H9 (cell line): ENCODE data around the gene MYO18B. TPM values are rescaled to one million over a fixed set of nuclear protein-coding genes. Genes with fewer than 3 reads are reported as not detected.
A peak's percentile ranks its signal among the peaks of the same experiment; 100 is the strongest.

ENCODE experiments used
- DNase-seq: peaks from one replicate; pipeline ENCODE4 v3.0.0-alpha.2; 2017
- H2AFZ ChIP-seq: one replicate; pipeline ENCODE4 v1.6.1; 2013; ENCODE audit warnings: mild to moderate bottlenecking, low read length, control low read depth, moderate library complexity
- H2AK5ac ChIP-seq: 2 replicates; pipeline ENCODE4 v1.6.1; 2013; ENCODE audit warnings: low read length, control low read depth, mixed read lengths; ENCODE audit not compliant: insufficient read length
- H2BK120ac ChIP-seq: one replicate; pipeline ENCODE4 v1.6.1; 2013; ENCODE audit warnings: low read depth, mild to moderate bottlenecking, low read length, control low read depth, inconsistent platforms; ENCODE audit not compliant: poor library complexity, severe bottlenecking
- H2BK12ac ChIP-seq: 2 replicates; pipeline ENCODE4 v1.6.1; 2013; ENCODE audit warnings: low read length, control low read depth, mixed read lengths, low read depth; ENCODE audit not compliant: insufficient read length
- H2BK15ac ChIP-seq: 2 replicates; pipeline ENCODE4 v1.6.1; 2013; ENCODE audit warnings: low read depth, low read length, control low read depth
- H2BK20ac ChIP-seq: one replicate; pipeline ENCODE4 v1.6.1; 2013; ENCODE audit warnings: low read depth, mild to moderate bottlenecking, low read length, control low read depth, inconsistent platforms; ENCODE audit not compliant: poor library complexity, severe bottlenecking
- H2BK5ac ChIP-seq: 2 replicates; pipeline ENCODE4 v1.6.1; 2013; ENCODE audit warnings: low read length, control low read depth, mixed read lengths; ENCODE audit not compliant: insufficient read length
- H3K14ac ChIP-seq: 2 replicates; pipeline ENCODE4 v1.6.1; 2013; ENCODE audit warnings: low read length, control low read depth; ENCODE audit not compliant: insufficient read depth
- H3K18ac ChIP-seq: 2 replicates; pipeline ENCODE4 v1.6.1; 2013; ENCODE audit warnings: low read depth, mild to moderate bottlenecking, mixed read lengths, low read length, control low read depth; ENCODE audit not compliant: insufficient read length
- H3K23ac ChIP-seq: 2 replicates; pipeline ENCODE4 v1.6.1; 2013; ENCODE audit warnings: low read length, control low read depth, mixed read lengths, low read depth; ENCODE audit not compliant: insufficient read length
- H3K23me2 ChIP-seq: 2 replicates; pipeline ENCODE4 v1.6.1; 2013; ENCODE audit warnings: low read depth, mild to moderate bottlenecking, mixed read lengths, low read length, control low read depth; ENCODE audit not compliant: insufficient read length, poor library complexity, severe bottlenecking
- H3K27ac ChIP-seq: 2 replicates; pipeline ENCODE4 v1.5.1; 2013; ENCODE audit warnings: low read length, control low read depth, mixed read lengths, low read depth; ENCODE audit not compliant: insufficient read length
- H3K27me3 ChIP-seq: 2 replicates; pipeline ENCODE4 v1.6.1; 2013; ENCODE audit warnings: low read length, control low read depth, inconsistent platforms; ENCODE audit not compliant: insufficient read depth
- H3K4ac ChIP-seq: 2 replicates; pipeline ENCODE4 v1.6.1; 2013; ENCODE audit warnings: low read depth, mild to moderate bottlenecking, control low read depth, inconsistent platforms, low read length, moderate library complexity
- H3K4me1 ChIP-seq: 2 replicates; pipeline ENCODE4 v1.6.1; 2013; ENCODE audit warnings: low read length, control low read depth, inconsistent platforms; ENCODE audit not compliant: insufficient read depth
- H3K4me2 ChIP-seq: 2 replicates; pipeline ENCODE4 v1.6.1; 2013; ENCODE audit warnings: low read length, control low read depth, mixed read lengths; ENCODE audit not compliant: insufficient read length, insufficient read depth
- H3K56ac ChIP-seq: 2 replicates; pipeline ENCODE4 v1.6.1; 2013; ENCODE audit warnings: low read depth, mild to moderate bottlenecking, mixed read lengths, low read length, control low read depth; ENCODE audit not compliant: insufficient read length
- H3K79me1 ChIP-seq: 2 replicates; pipeline ENCODE4 v1.6.1; 2013; ENCODE audit warnings: low read depth, mild to moderate bottlenecking, moderate library complexity, low read length, control low read depth, inconsistent platforms; ENCODE audit not compliant: insufficient read depth, poor library complexity, severe bottlenecking
- H3K79me2 ChIP-seq: 2 replicates; pipeline ENCODE4 v1.6.1; 2013; ENCODE audit warnings: low read length, control low read depth, inconsistent platforms; ENCODE audit not compliant: insufficient read depth
- H3K9ac ChIP-seq: 2 replicates; pipeline ENCODE4 v1.6.1; 2013; ENCODE audit warnings: low read length, control low read depth, mixed read lengths; ENCODE audit not compliant: insufficient read length; ENCODE audit errors: extremely low read depth
- H3K9me3 ChIP-seq: one replicate; pipeline ENCODE4 v1.6.1; 2013; ENCODE audit warnings: low read depth, low read length, inconsistent platforms; ENCODE audit not compliant: control insufficient read depth
- H3T11ph ChIP-seq: one replicate; pipeline ENCODE4 v1.6.1; 2013; ENCODE audit warnings: mild to moderate bottlenecking, low read length, control low read depth, inconsistent platforms
- H4K20me1 ChIP-seq: one replicate; pipeline ENCODE4 v1.6.1; 2013; ENCODE audit not compliant: control insufficient read depth, insufficient read length, insufficient read depth
- H4K5ac ChIP-seq: 2 replicates; pipeline ENCODE4 v1.6.1; 2013; ENCODE audit warnings: low read depth, mild to moderate bottlenecking, mixed read lengths, low read length, control low read depth; ENCODE audit not compliant: insufficient read length
- H4K8ac ChIP-seq: replicated peaks from 2 replicates; pipeline ENCODE4 v1.6.1; 2013; ENCODE audit warnings: low read length, control low read depth, mixed read lengths, low read depth; ENCODE audit not compliant: insufficient read length
- H4K91ac ChIP-seq: 2 replicates; pipeline ENCODE4 v1.6.1; 2013; ENCODE audit warnings: low read depth, mild to moderate bottlenecking, moderate library complexity, mixed read lengths, low read length, control low read depth; ENCODE audit not compliant: insufficient read length
- H3K27ac Mint-ChIP-seq, 3 experiments: 2 replicates in 2 of 3; 3 replicates in 1 of 3; pipeline ENCODE4 v1.8.0; 2020 to 2021; ENCODE audit warnings: mixed read lengths in 3 of 3, mild to moderate bottlenecking in 1 of 3, moderate library complexity in 1 of 3
- H3K27me3 Mint-ChIP-seq: 2 replicates; pipeline ENCODE4 v1.8.0; 2021; ENCODE audit warnings: low read depth, mild to moderate bottlenecking, moderate library complexity, mixed read lengths
- H3K36me3 Mint-ChIP-seq, 3 experiments: 2 replicates in 2 of 3; 3 replicates in 1 of 3; pipeline ENCODE4 v1.8.0; 2020 to 2021; ENCODE audit warnings: low read depth in 3 of 3, mixed read lengths in 3 of 3; ENCODE audit not compliant: insufficient read depth in 1 of 3
- H3K4me1 Mint-ChIP-seq, 2 experiments: 2 replicates each; pipeline ENCODE4 v1.8.0; 2020; ENCODE audit warnings: mixed read lengths in 2 of 2
- H3K4me3 Mint-ChIP-seq, 2 experiments: 2 replicates in 1 of 2; 3 replicates in 1 of 2; pipeline ENCODE4 v1.8.0; 2020 to 2021; ENCODE audit warnings: mild to moderate bottlenecking in 2 of 2, mixed read lengths in 2 of 2, moderate library complexity in 1 of 2
- H3K9me3 Mint-ChIP-seq, 2 experiments: 2 replicates in 1 of 2; 3 replicates in 1 of 2; pipeline ENCODE4 v1.8.0; 2020; ENCODE audit warnings: mild to moderate bottlenecking in 2 of 2, mixed read lengths in 2 of 2, moderate library complexity in 1 of 2
- CTCF ChIP-seq: fragments of 200-600 bp; sonication (generic); conservative IDR thresholded peaks from 3 replicates; pipeline ENCODE4 v1.8.0; 2021; ENCODE audit warnings: antibody characterized with exemption, mild to moderate bottlenecking
- WGBS: extraction: QIAGEN DNeasy Blood & Tissue Kit; methylation state at CpG from one replicate; pipeline ENCODE4 v1.1.7; 2013; ENCODE audit warnings: missing lambda C conversion rate, low lambda C conversion rate, mixed read lengths; ENCODE audit not compliant: insufficient read length; ENCODE audit errors: extremely low coverage; 5-methylcytosine and 5-hydroxymethylcytosine counted together
- total RNA-seq: library from RNA; stranded (reverse); gene quantifications from 2 replicates; pipeline ENCODE4 v1.2.1, GENCODE V29; 2021

Gene MYO18B
- total RNA-seq, 1 experiment from 2014 or later: 0.46 TPM

DNA sequence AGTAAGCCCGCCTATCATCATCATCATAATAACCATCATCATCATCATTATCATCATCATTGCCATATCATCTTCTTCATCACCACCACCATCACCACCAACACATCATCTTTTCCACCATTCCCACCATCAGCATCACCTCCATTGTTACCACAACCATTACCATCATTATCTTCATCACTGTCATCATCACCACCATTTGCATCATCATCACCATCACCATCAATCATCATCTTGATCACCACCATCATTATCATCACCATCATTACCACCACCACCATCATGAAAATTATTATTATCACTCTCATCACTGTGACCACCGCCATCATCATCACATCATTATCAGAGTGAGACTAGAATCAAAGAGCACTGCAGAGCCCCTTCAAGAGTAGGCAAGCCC, 227.9 kb downstream of the MYO18B start:
- Histone ChIP-seq H3K23me2 (no peaks in the 10 kb centered on the region), H2BK15ac (no peak overlapping the region), H2BK20ac (no peak overlapping the region), H4K20me1 (no peaks in the 10 kb centered on the region), H3K27ac (peak overlapping the region; percentile 82), H2AK5ac (no peak overlapping the region), H4K5ac (no peak overlapping the region), H3K56ac (no peak overlapping the region), H2AFZ (no peak overlapping the region), H2BK5ac (no peak overlapping the region), H3K18ac (no peak overlapping the region), H4K8ac (no peak overlapping the region), H3K4ac (no peak overlapping the region), H3K79me1 (no peaks in the 10 kb centered on the region), H2BK12ac (no peak overlapping the region), H3K27me3 (no peaks in the 10 kb centered on the region), H3K4me2 (no peak overlapping the region), H2BK120ac (no peak overlapping the region), H3K14ac (no peak overlapping the region), H4K91ac (no peak overlapping the region), H3K23ac (no peak overlapping the region), H3K79me2 (no peaks in the 10 kb centered on the region), H3K4me1 (peaks cover 2% of the 10 kb centered on the region; the same call in 1 of the 2 replicates), H3T11ph (no peak overlapping the region), H3K9ac (no peak overlapping the region), H3K9me3 (no peaks in the 10 kb centered on the region)
- no peaks in the 10 kb centered on the region for H3K36me3 Mint-ChIP-seq
- no peak overlapping the region for H3K27ac Mint-ChIP-seq
- no peak overlapping the region for H3K4me3 Mint-ChIP-seq
- DNase-seq: no peak
- no CpG with 5 or more reads among the region's 2 CpGs for WGBS
- TF ChIP-seq CTCF: no peak
- no peaks in the 10 kb centered on the region; the same call in 1 of the 2 replicates for H3K27me3 Mint-ChIP-seq
- peaks cover 12 to 19% of the 10 kb centered on the region in 2 experiments for H3K4me1 Mint-ChIP-seq
- H3K9me3 Mint-ChIP-seq: no peaks in the 10 kb centered on the region; a peak in 1 of 5 replicates
